Stomach (tissue), 9 donors: ENCODE results near the gene PRDX3. TPM values are rescaled to one million over a fixed set of nuclear protein-coding genes. Genes with fewer than 3 reads are reported as not detected.
A peak's percentile ranks its signal among the peaks of the same experiment; 100 is the strongest.

Source experiments
- DNase-seq, 2 donors: peaks; one replicate each; pipeline versions ENCODE4 v3.0.0 to v3.0.0-alpha.2; 2013 to 2019
- H3K27ac ChIP-seq, 5 donors: fragments of 200-600 bp in 4 of 5; sonication (generic) in 4 of 5; one replicate each; pipeline ENCODE4 v1.5.1; 2013 to 2019; ENCODE audit warnings: mild to moderate bottlenecking in 1 of 5, moderate library complexity in 1 of 5
- H3K27me3 ChIP-seq, 3 donors: fragments of 200-600 bp; sonication (generic); one replicate each; pipeline ENCODE4 v1.5.1; 2017 to 2019; ENCODE audit warnings: mixed run types in 1 of 3
- H3K36me3 ChIP-seq, 4 donors: fragments of 200-600 bp; sonication (generic); 1 replicate in 3 of 4; 2 replicates in 1 of 4; pipeline ENCODE4 v1.5.1; 2016 to 2019
- H3K4me1 ChIP-seq, 4 donors: fragments of 200-600 bp; sonication (generic); one replicate each; pipeline ENCODE4 v1.5.1; 2016 to 2019
- H3K4me3 ChIP-seq, 4 donors: fragments of 200-600 bp; sonication (generic) in 3 of 4; one replicate each; pipeline ENCODE4 v1.5.1; 2016 to 2019; ENCODE audit warnings: mild to moderate bottlenecking in 1 of 4
- H3K9me3 ChIP-seq, 4 donors: fragments of 200-600 bp; sonication (generic); one replicate each; pipeline ENCODE4 v1.5.1; 2016 to 2019
- CTCF ChIP-seq, 7 experiments: fragments of 450-650 bp in 4 of 7; fragments of 200-600 bp in 3 of 7; sonication (generic) in 3 of 7; IDR thresholded peaks; one replicate each; pipeline ENCODE4 v1.5.1; 2016 to 2019; ENCODE audit warnings: antibody characterized with exemption in 7 of 7, control low read depth in 2 of 7, mild to moderate bottlenecking in 1 of 7
- EP300 ChIP-seq: sonication (generic); formaldehyde crosslinking; IDR thresholded peaks from one replicate; pipeline ENCODE4 v1.6.1; 2017; ENCODE audit warnings: antibody characterized with exemption
- POLR2A ChIP-seq, 4 donors: fragments of 450-650 bp; IDR thresholded peaks; one replicate each; pipeline ENCODE4 v1.6.1; 2016; ENCODE audit warnings: antibody characterized with exemption in 4 of 4, control low read depth in 2 of 4, mild to moderate bottlenecking in 1 of 4, moderate library complexity in 1 of 4
- POLR2AphosphoS5 ChIP-seq, 3 donors: sonication (generic); formaldehyde crosslinking; IDR thresholded peaks; one replicate each; pipeline ENCODE4 v1.6.1; 2016; ENCODE audit warnings: antibody characterized with exemption in 3 of 3
- WGBS, 5 donors: extraction: QIAGEN DNeasy Blood & Tissue Kit in 3 of 5; methylation state at CpG; one replicate each; pipeline versions ENCODE4 v1.1.5 to v1.1.7; 2013 to 2018; 5-methylcytosine and 5-hydroxymethylcytosine counted together
- intact Hi-C: fragments of 100-400 bp; cut with DNase I; formaldehyde crosslinking; loops from one replicate; pipeline ENCODE4 v1.15.1; 2023; ENCODE audit warnings: low total_unique reads
- polyA plus RNA-seq, 3 donors: library from polyadenylated mRNA; stranded (reverse); fragments of 200-250 nt; gene quantifications; one replicate each; pipeline ENCODE4 v1.2.3, GENCODE V29; 2013
- total RNA-seq, 5 donors: library from RNA; depleted of rRNA; stranded (reverse); fragments of >200 nt; gene quantifications; one replicate each; pipeline versions ENCODE4 v1.1.0 to v1.2.3, GENCODE V29; 2014 to 2016
- donor health status: healthy with polysubstance abuse.
- donor health status: Bipolar disorder and iron deficiency.
- donor health status: healthy.

The PRDX3 gene
- total and polyA plus RNA-seq, 8 donors: 11.9 to 163 (median 118) TPM

GRCh38 chr10:119199231-119199992 is 20.8 kb upstream of the PRDX3 start:
- peak; percentile 64 to 92 for DNase-seq
- no peak overlapping the region for H3K4me3 ChIP-seq
- H3K27ac ChIP-seq: no peak overlapping the region
- WGBS, 5 donors: 36 to 49% (median 39%) methylated on average over 9 of the region's 9 CpGs
- H3K4me1 ChIP-seq: peaks cover 0 to 16% (median 5%) of the 10 kb centered on the region in 4 donors
- peak in 5 of 7 experiments; percentile 63 to 83 (median 73) for TF ChIP-seq CTCF (IDR thresholded peaks at IDR 0.05)
- peak in 1 of 3 donors; percentile 51 for TF ChIP-seq POLR2AphosphoS5 (IDR thresholded peaks at IDR 0.05)
- TF ChIP-seq POLR2A (IDR thresholded peaks at IDR 0.05): no peak
- TF ChIP-seq EP300: no peak
- no peaks in the 10 kb centered on the region for H3K36me3 ChIP-seq
- H3K27me3 ChIP-seq: peaks cover 0 to 5% (median 0%) of the 10 kb centered on the region in 3 donors
- H3K9me3 ChIP-seq: no peaks in the 10 kb centered on the region
- intact Hi-C loops: no loop called here

- DNase-seq: no peak
- WGBS, 5 donors: 45 to 55% (median 48%) methylated on average over 7 of the region's 7 CpGs
- peaks cover 0 to 5% (median 0%) of the 10 kb centered on the region in 3 donors for H3K27me3 ChIP-seq
- TF ChIP-seq CTCF (IDR thresholded peaks at IDR 0.05) (peak in 2 of 7 experiments; percentile 13 to 24), EP300 (no peak)
- peaks cover 0 to 16% (median 5%) of the 10 kb centered on the region in 4 donors for H3K4me1 ChIP-seq
- no peaks in the 10 kb centered on the region for H3K9me3 ChIP-seq
- no peak overlapping the region for H3K27ac ChIP-seq
- H3K36me3 ChIP-seq: no peaks in the 10 kb centered on the region
- no peak overlapping the region for H3K4me3 ChIP-seq
- intact Hi-C loops: no loop called here
Observed at GRCh38 chr10:119198438-119198837, 19.8 kb upstream of the PRDX3 start.

- 60 to 70% (median 67%) methylated on average over 4 of the region's 4 CpGs for WGBS, 5 donors
- intact Hi-C loops: no loop called here
- TF ChIP-seq CTCF (IDR thresholded peaks at IDR 0.05): no peak
- no peak for TF ChIP-seq POLR2A (IDR thresholded peaks at IDR 0.05)
- TF ChIP-seq POLR2AphosphoS5 (IDR thresholded peaks at IDR 0.05): no peak
- no peak for TF ChIP-seq EP300
- Histone ChIP-seq H3K9me3 (no peaks in the 10 kb centered on the region), H3K36me3 (no peaks in the 10 kb centered on the region), H3K4me1 (peaks cover 0 to 16% (median 5%) of the 10 kb centered on the region in 4 donors), H3K4me3 (no peak overlapping the region), H3K27ac (no peak overlapping the region), H3K27me3 (peaks cover 0 to 5% (median 0%) of the 10 kb centered on the region in 3 donors)
- DNase-seq: no peak
Observed at GRCh38 chr10:119197921-119198320, 19.3 kb upstream of the PRDX3 start.

GRCh38 chr10:119191881-119192280 is 13.3 kb upstream of the PRDX3 start:
- Histone ChIP-seq H3K4me3 (no peak overlapping the region), H3K27ac (no peak overlapping the region), H3K9me3 (no peaks in the 10 kb centered on the region), H3K36me3 (no peaks in the 10 kb centered on the region), H3K4me1 (peaks cover 0 to 6% (median 5%) of the 10 kb centered on the region in 4 donors), H3K27me3 (no peaks in the 10 kb centered on the region)
- intact Hi-C loops: no loop called here
- TF ChIP-seq EP300 (no peak), POLR2AphosphoS5 (IDR thresholded peaks at IDR 0.05) (no peak), CTCF (IDR thresholded peaks at IDR 0.05) (no peak), POLR2A (IDR thresholded peaks at IDR 0.05) (no peak)
- DNase-seq: no peak
- 81 to 89% (median 88%) methylated on average over 3 to 4 of the region's 4 CpGs for WGBS, 5 donors
